HG02981 (cell line): Measurements from ENCODE around the gene PPP2R5B.
"Not testable (repeated sequence)": the region's sequence is repeated elsewhere in the genome, so short reads cannot be mapped to it uniquely, and the experiment has no call there.

Experiments
- ATAC-seq: cut with Tn5 transposase; IDR thresholded peaks from one replicate; pipeline ENCODE4 v1.9.1; 2021; ENCODE audit warnings: mild to moderate bottlenecking, moderate library complexity; ENCODE audit not compliant: unreplicated experiment

Gene PPP2R5B

GRCh38 chr11:64971421-64972233, 47.1 kb downstream of the PPP2R5B start, which contains the start of gene MAJIN:
TSS of gene MAJIN (minus strand) at chr11:64972108. CDS start at chr11:64959405, 12,703 bp downstream.
- no peak for ATAC-seq

GRCh38 chr11:64974124-64974523, 49.6 kb downstream of the PPP2R5B start:
- no peak for ATAC-seq

GRCh38 chr11:64976651-64977050, 52.2 kb downstream of the PPP2R5B start:
- no peak for ATAC-seq

- ATAC-seq: not testable (repeated sequence)
Measured at GRCh38 chr11:64983339-64983738, 58.9 kb downstream of the PPP2R5B start.
